Brain microvascular endothelial cell (primary cell): ENCODE results near the gene MYL4.
A peak's percentile ranks its signal among the peaks of the same experiment; 100 is the strongest.
"Not testable (repeated sequence)": the region's sequence is repeated elsewhere in the genome, so short reads cannot be mapped to it uniquely, and the experiment has no call there.

Experiments
- DNase-seq: peaks from one replicate; pipeline ENCODE4 v3.0.0-alpha.2; 2020
- H3K27ac ChIP-seq: fragments of 250-450 bp; sonication (Bioruptor Pico); 2 replicates; pipeline ENCODE4 v1.5.1; 2020; ENCODE audit warnings: mild to moderate bottlenecking, moderate library complexity
- H3K27me3 ChIP-seq: fragments of 250-450 bp; sonication (Bioruptor Pico); replicated peaks from 2 replicates; pipeline ENCODE4 v1.5.1; 2020; ENCODE audit warnings: mild to moderate bottlenecking
- H3K36me3 ChIP-seq: fragments of 250-450 bp; sonication (Bioruptor Pico); replicated peaks from 2 replicates; pipeline ENCODE4 v1.5.1; 2020; ENCODE audit warnings: mild to moderate bottlenecking
- H3K4me3 ChIP-seq: 2 replicates; pipeline ENCODE4 v1.5.1; 2011; ENCODE audit warnings: low read depth, mild to moderate bottlenecking, control low read depth, low read length, moderate library complexity
- CTCF ChIP-seq: IDR thresholded peaks from 2 replicates; pipeline ENCODE4 v1.5.1; 2011; ENCODE audit warnings: low read depth, mild to moderate bottlenecking, moderate library complexity, low read length, control low read depth, inconsistent platforms; ENCODE audit errors: missing control alignments
- in situ Hi-C: cut with HindIII; loops from 2 replicates; pipeline ENCODE4 v1.10.0; 2017; ENCODE audit warnings: low sequenced_read_pairs, low pct_ligation_motif_present

MYL4 gene

GRCh38 chr17:47262586-47262985 is 53.4 kb downstream of the MYL4 start:
- TF ChIP-seq CTCF: no peak
- no peak for DNase-seq
- H3K4me3 ChIP-seq: no peak overlapping the region
- in situ Hi-C loops: no loop called here
- H3K27me3 ChIP-seq: no peaks in the 10 kb centered on the region
- H3K36me3 ChIP-seq: no peaks in the 10 kb centered on the region
- no peak overlapping the region for H3K27ac ChIP-seq

GRCh38 chr17:47264166-47264565 is 55.0 kb downstream of the MYL4 start:
- Histone ChIP-seq H3K27me3 (no peaks in the 10 kb centered on the region), H3K4me3 (no peak overlapping the region), H3K36me3 (no peaks in the 10 kb centered on the region), H3K27ac (no peak overlapping the region)
- no peak for DNase-seq
- TF ChIP-seq CTCF: no peak
- in situ Hi-C loops: no loop called here

GRCh38 chr17:47265983-47266541 is 56.9 kb downstream of the MYL4 start:
- Histone ChIP-seq H3K4me3 (no peak overlapping the region), H3K27ac (peak overlapping the region; percentile 98), H3K27me3 (no peaks in the 10 kb centered on the region), H3K36me3 (no peaks in the 10 kb centered on the region)
- peak; percentile 59 for DNase-seq
- no peak for TF ChIP-seq CTCF
- in situ Hi-C loops: no loop called here

- peak overlapping the region; percentile 98 for H3K27ac ChIP-seq
- DNase-seq: peak; percentile 61
Measured at GRCh38 chr17:47266782-47267181, 57.6 kb downstream of the MYL4 start.

GRCh38 chr17:47267354-47267828 is 58.2 kb downstream of the MYL4 start:
- in situ Hi-C loops: no loop called here
- peak; percentile 97 for DNase-seq
- Histone ChIP-seq H3K27me3 (no peaks in the 10 kb centered on the region), H3K4me3 (no peak overlapping the region), H3K36me3 (no peaks in the 10 kb centered on the region), H3K27ac (peak overlapping the region; percentile 98)
- no peak for TF ChIP-seq CTCF

More at GRCh38 chr17:47266782-47267181, 57.6 kb downstream of the MYL4 start:
- no peaks in the 10 kb centered on the region for H3K36me3 ChIP-seq
- H3K4me3 ChIP-seq: no peak overlapping the region
- TF ChIP-seq CTCF: no peak
- no peaks in the 10 kb centered on the region for H3K27me3 ChIP-seq
- in situ Hi-C loops: no loop called here

- H3K4me3 ChIP-seq, H3K36me3 ChIP-seq, DNase-seq, H3K27me3 ChIP-seq, in situ Hi-C loops, H3K27ac ChIP-seq: not testable (repeated sequence)
Measured at GRCh38 chr17:47268964-47269363, 59.8 kb downstream of the MYL4 start.

GRCh38 chr17:47269561-47270280 is 60.6 kb downstream of the MYL4 start:
- H3K36me3 ChIP-seq, H3K4me3 ChIP-seq, H3K27ac ChIP-seq, DNase-seq, H3K27me3 ChIP-seq, in situ Hi-C loops: not testable (repeated sequence)
